GM23338 (cell line): ENCODE data around the gene REEP3. TPM values are rescaled to one million over a fixed set of nuclear protein-coding genes. Genes with fewer than 3 reads are reported as not detected.

ENCODE experiments used
- ATAC-seq: fragments of 200-7000 bp; cut with Tn5 transposase; 3 replicates; pipeline ENCODE4 v1.9.1; 2020
- DNase-seq: peaks from one replicate; pipeline ENCODE4 v3.0.0-alpha.2; 2015; ENCODE audit warnings: low spot score
- H2AFZ ChIP-seq: fragments of 200-600 bp; sonication (generic); 2 replicates; pipeline ENCODE4 v1.8.0; 2016; ENCODE audit warnings: antibody characterized with exemption, mild to moderate bottlenecking, moderate library complexity
- H3F3A ChIP-seq: fragments of 200-600 bp; sonication (generic); replicated peaks from 2 replicates; pipeline ENCODE4 v1.8.0; 2017; ENCODE audit warnings: antibody characterized with exemption, mixed run types, low read depth
- H3K27ac ChIP-seq: fragments of 200-600 bp; sonication (generic); 2 replicates; pipeline ENCODE4 v1.6.1; 2016; ENCODE audit warnings: low read depth
- H3K27me3 ChIP-seq: fragments of 200-600 bp; sonication (generic); 2 replicates; pipeline ENCODE4 v1.8.0; 2016; ENCODE audit warnings: mild to moderate bottlenecking, mixed run types, moderate library complexity; ENCODE audit not compliant: insufficient read depth
- H3K36me3 ChIP-seq: fragments of 200-600 bp; sonication (generic); 2 replicates; pipeline ENCODE4 v1.8.0; 2016; ENCODE audit warnings: mild to moderate bottlenecking; ENCODE audit not compliant: insufficient read depth
- H3K4me1 ChIP-seq: fragments of 200-600 bp; sonication (generic); 2 replicates; pipeline ENCODE4 v1.8.0; 2016; ENCODE audit warnings: mild to moderate bottlenecking, moderate library complexity; ENCODE audit not compliant: insufficient read depth
- H3K4me2 ChIP-seq: fragments of 200-600 bp; sonication (generic); 2 replicates; pipeline ENCODE4 v1.7.1; 2017; ENCODE audit warnings: mixed run types
- H3K4me3 ChIP-seq: fragments of 200-600 bp; sonication (generic); 2 replicates; pipeline ENCODE4 v1.6.1; 2016; ENCODE audit warnings: mixed run types
- H3K79me2 ChIP-seq: fragments of 200-600 bp; sonication (generic); replicated peaks from 2 replicates; pipeline ENCODE4 v1.8.0; 2017; ENCODE audit warnings: mild to moderate bottlenecking; ENCODE audit not compliant: insufficient read depth
- H3K9me2 ChIP-seq: fragments of 200-600 bp; sonication (generic); 2 replicates; pipeline ENCODE4 v1.8.0; 2017; ENCODE audit not compliant: insufficient read depth
- H4K20me1 ChIP-seq: fragments of 200-600 bp; sonication (generic); replicated peaks from 2 replicates; pipeline ENCODE4 v1.8.0; 2017; ENCODE audit warnings: mild to moderate bottlenecking; ENCODE audit not compliant: insufficient read depth
- H3K27ac Mint-ChIP-seq: 2 replicates; pipeline ENCODE4 v1.8.0; 2020; ENCODE audit warnings: inconsistent platforms, mild to moderate bottlenecking, moderate library complexity, mixed read lengths
- H3K27me3 Mint-ChIP-seq: 3 replicates; pipeline ENCODE4 v1.8.0; 2022; ENCODE audit warnings: low read depth, mild to moderate bottlenecking, moderate library complexity, mixed read lengths, inconsistent platforms; ENCODE audit not compliant: insufficient read depth, poor library complexity
- H3K36me3 Mint-ChIP-seq: 3 replicates; pipeline ENCODE4 v1.8.0; 2021; ENCODE audit warnings: low read depth, mild to moderate bottlenecking, inconsistent platforms, moderate library complexity, mixed read lengths
- H3K4me1 Mint-ChIP-seq: 3 replicates; pipeline ENCODE4 v1.8.0; 2020; ENCODE audit warnings: mild to moderate bottlenecking, inconsistent platforms, mixed read lengths
- H3K4me3 Mint-ChIP-seq: 3 replicates; pipeline ENCODE4 v1.8.0; 2021; ENCODE audit warnings: moderate library complexity, mild to moderate bottlenecking, inconsistent platforms, mixed read lengths
- H3K9me3 Mint-ChIP-seq: 3 replicates; pipeline ENCODE4 v1.8.0; 2020; ENCODE audit warnings: moderate library complexity, mild to moderate bottlenecking, inconsistent platforms, mixed read lengths
- ETS1 ChIP-seq: IDR thresholded peaks from 2 replicates; pipeline ENCODE4 v1.6.1; 2016; ENCODE audit warnings: antibody characterized with exemption
- POLR2AphosphoS5 ChIP-seq: IDR thresholded peaks from 2 replicates; pipeline ENCODE4 v1.6.1; 2016; ENCODE audit warnings: antibody characterized with exemption, low read depth
- STAT1 ChIP-seq: IDR thresholded peaks from one replicate; pipeline ENCODE4 v1.6.1; 2016; ENCODE audit warnings: antibody characterized with exemption; ENCODE audit not compliant: unreplicated experiment
- ZNF114 ChIP-seq: fragments of 250-450 bp; sonication (Bioruptor Pico); IDR thresholded peaks from 2 replicates; pipeline ENCODE4 v1.5.0; 2020; ENCODE audit warnings: mild to moderate bottlenecking, moderate library complexity
- ZNF331 ChIP-seq: fragments of 250-450 bp; sonication (Bioruptor Pico); IDR thresholded peaks from 2 replicates; pipeline ENCODE4 v1.5.0; 2020; ENCODE audit warnings: low read depth, mild to moderate bottlenecking, moderate library complexity
- polyA plus RNA-seq: library from polyadenylated mRNA; unstranded; fragments of >200 nt; fragmentation: Nextera tagmentation; extraction: Ambion mirVana; gene quantifications from 2 replicates; pipeline ENCODE4 v1.2.1, GENCODE V29; 2016
- total RNA-seq: library from RNA; depleted of rRNA; stranded (reverse); fragments of >200 nt; shearing (Covaris generic); gene quantifications from 2 replicates; pipeline ENCODE4 v1.2.3, GENCODE V29; 2014
- TF ChIP-seq, protein P1 (sequence below): fragments of 250-450 bp; sonication (Bioruptor Pico); IDR thresholded peaks from 2 replicates; pipeline ENCODE4 v1.5.0; 2020; ENCODE audit warnings: mild to moderate bottlenecking, moderate library complexity

Gene REEP3
- total and polyA plus RNA-seq, 2 experiments from 2014 or later, result 29.5 to 48.7 TPM

DNA sequence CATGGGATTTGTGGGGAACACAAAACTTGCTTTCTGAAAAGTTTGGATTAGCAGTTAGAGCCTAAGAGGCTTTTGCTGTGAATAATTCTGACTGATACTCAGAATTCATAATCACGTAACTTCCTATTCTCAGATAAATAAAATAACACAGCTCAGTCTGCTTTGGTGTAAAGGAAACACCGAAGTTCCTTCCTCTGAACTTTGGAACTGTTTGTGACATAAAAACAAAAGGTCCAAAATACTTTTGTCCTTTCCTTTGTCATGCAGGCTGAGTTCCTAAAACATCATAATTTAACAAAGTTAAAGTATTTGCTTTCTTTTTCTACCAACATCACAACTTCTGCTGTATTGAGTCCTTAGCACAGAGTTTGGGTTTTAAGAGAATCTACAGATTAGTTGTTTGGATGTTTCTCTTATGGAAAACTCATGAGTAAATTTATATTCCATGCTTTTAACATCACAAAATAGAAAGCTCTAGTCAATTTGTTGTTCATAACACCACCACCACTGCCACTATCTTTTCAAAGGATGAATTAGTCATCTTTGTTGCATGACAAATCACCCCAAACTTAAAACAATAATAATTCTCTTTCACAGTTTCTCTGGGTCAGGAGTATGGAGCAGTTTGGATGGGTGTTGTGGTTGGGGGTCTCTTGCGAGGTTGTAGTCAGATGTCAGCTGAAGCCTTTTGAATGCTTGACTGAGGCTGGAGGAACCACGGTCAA lies 123.4 kb downstream of the REEP3 start (continued):
- no peak for TF ChIP-seq POLR2AphosphoS5
- no peak for TF ChIP-seq ZNF331 (CRISPR knock-in tag)
- TF ChIP-seq, protein P1, sequence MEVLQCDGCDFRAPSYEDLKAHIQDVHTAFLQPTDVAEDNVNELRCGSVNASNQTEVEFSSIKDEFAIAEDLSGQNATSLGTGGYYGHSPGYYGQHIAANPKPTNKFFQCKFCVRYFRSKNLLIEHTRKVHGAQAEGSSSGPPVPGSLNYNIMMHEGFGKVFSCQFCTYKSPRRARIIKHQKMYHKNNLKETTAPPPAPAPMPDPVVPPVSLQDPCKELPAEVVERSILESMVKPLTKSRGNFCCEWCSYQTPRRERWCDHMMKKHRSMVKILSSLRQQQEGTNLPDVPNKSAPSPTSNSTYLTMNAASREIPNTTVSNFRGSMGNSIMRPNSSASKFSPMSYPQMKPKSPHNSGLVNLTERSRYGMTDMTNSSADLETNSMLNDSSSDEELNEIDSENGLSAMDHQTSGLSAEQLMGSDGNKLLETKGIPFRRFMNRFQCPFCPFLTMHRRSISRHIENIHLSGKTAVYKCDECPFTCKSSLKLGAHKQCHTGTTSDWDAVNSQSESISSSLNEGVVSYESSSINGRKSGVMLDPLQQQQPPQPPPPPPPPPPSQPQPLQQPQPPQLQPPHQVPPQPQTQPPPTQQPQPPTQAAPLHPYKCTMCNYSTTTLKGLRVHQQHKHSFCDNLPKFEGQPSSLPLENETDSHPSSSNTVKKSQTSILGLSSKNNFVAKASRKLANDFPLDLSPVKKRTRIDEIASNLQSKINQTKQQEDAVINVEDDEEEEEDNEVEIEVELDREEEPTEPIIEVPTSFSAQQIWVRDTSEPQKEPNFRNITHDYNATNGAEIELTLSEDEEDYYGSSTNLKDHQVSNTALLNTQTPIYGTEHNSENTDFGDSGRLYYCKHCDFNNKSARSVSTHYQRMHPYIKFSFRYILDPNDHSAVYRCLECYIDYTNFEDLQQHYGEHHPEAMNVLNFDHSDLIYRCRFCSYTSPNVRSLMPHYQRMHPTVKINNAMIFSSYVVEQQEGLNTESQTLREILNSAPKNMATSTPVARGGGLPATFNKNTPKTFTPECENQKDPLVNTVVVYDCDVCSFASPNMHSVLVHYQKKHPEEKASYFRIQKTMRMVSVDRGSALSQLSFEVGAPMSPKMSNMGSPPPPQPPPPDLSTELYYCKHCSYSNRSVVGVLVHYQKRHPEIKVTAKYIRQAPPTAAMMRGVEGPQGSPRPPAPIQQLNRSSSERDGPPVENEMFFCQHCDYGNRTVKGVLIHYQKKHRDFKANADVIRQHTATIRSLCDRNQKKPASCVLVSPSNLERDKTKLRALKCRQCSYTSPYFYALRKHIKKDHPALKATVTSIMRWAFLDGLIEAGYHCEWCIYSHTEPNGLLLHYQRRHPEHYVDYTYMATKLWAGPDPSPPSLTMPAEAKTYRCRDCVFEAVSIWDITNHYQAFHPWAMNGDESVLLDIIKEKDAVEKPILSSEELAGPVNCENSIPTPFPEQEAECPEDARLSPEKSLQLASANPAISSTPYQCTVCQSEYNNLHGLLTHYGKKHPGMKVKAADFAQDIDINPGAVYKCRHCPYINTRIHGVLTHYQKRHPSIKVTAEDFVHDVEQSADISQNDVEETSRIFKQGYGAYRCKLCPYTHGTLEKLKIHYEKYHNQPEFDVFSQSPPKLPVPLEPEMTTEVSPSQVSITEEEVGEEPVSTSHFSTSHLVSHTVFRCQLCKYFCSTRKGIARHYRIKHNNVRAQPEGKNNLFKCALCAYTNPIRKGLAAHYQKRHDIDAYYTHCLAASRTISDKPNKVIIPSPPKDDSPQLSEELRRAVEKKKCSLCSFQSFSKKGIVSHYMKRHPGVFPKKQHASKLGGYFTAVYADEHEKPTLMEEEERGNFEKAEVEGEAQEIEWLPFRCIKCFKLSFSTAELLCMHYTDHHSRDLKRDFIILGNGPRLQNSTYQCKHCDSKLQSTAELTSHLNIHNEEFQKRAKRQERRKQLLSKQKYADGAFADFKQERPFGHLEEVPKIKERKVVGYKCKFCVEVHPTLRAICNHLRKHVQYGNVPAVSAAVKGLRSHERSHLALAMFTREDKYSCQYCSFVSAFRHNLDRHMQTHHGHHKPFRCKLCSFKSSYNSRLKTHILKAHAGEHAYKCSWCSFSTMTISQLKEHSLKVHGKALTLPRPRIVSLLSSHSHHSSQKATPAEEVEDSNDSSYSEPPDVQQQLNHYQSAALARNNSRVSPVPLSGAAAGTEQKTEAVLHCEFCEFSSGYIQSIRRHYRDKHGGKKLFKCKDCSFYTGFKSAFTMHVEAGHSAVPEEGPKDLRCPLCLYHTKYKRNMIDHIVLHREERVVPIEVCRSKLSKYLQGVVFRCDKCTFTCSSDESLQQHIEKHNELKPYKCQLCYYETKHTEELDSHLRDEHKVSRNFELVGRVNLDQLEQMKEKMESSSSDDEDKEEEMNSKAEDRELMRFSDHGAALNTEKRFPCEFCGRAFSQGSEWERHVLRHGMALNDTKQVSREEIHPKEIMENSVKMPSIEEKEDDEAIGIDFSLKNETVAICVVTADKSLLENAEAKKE (CRISPR knock-in tag), result no peak

DNA sequence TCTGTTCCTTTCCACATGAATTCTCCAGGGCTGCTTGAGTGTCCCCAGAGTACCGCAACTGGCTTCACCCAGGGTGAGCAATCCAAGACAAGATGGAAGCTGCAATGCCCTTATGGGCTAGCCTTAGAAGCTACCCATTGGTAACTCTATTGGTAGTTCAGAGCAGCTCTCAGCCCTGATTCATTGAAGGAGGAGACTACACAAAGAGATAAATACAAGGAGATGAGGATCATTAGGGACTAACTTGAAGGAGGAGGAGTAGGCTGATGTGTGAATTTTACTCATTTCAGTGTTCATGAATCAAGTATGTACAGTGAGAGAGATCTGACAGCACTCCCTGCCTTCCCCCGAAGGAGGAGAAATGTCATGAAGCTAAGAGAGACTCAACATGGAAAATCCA lies 124.0 kb downstream of the REEP3 start:
- peak overlapping the region; percentile 43; the same call in 1 of the 2 replicates for H2AFZ ChIP-seq
- Mint-ChIP-seq H3K9me3 (no peaks in the 10 kb centered on the region), H3K4me3 (no peak overlapping the region), H3K4me1 (peaks cover 11% of the 10 kb centered on the region; the same call in 2 of the 3 replicates), H3K27ac (no peak overlapping the region), H3K27me3 (no peaks in the 10 kb centered on the region), H3K36me3 (no peaks in the 10 kb centered on the region)
- ATAC-seq (no peak), DNase-seq (no peak)
- H3K9me2 ChIP-seq, result peaks cover 5% of the 10 kb centered on the region
- no peak overlapping the region for H3K27ac ChIP-seq
- no peaks in the 10 kb centered on the region for H3K27me3 ChIP-seq
- H3K4me1 ChIP-seq, result peaks cover 6% of the 10 kb centered on the region; the same call in 1 of the 2 replicates
- H3F3A ChIP-seq, result no peaks in the 10 kb centered on the region
- no peak overlapping the region for H3K4me3 ChIP-seq
- no peaks in the 10 kb centered on the region for H3K79me2 ChIP-seq
- no peak overlapping the region for H3K4me2 ChIP-seq
- H4K20me1 ChIP-seq, result no peaks in the 10 kb centered on the region
- no peaks in the 10 kb centered on the region for H3K36me3 ChIP-seq
- no peak for TF ChIP-seq ZNF331 (CRISPR knock-in tag)
- TF ChIP-seq ZNF114 (CRISPR knock-in tag), result no peak
- TF ChIP-seq, protein P1 (CRISPR knock-in tag), result no peak
- no peak for TF ChIP-seq ETS1
- no peak for TF ChIP-seq STAT1
- no peak for TF ChIP-seq POLR2AphosphoS5
